Measurements from ENCODE around the gene USPL1.

The USPL1 gene

DNA sequence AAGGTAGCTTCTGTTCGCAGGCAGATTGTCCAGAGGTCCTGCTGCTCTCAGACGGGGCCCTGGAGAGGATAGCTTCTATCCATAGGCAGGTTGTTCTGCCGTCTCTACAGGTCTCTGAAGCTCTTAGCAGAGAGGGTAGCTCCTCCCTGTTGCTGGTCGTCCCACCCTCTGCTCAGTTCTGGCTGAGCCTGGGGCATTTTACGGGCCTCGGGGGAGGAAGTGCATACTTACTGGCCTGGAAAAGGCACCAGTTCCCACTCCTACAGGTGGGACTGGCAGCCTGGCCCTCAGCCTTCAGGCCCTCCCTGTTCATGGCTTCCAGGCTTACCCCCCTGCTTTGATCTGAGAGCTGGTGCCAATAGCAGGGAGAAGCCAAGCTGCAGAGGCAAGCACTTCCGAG is 42.3 kb downstream of the USPL1 start:
- Histone ChIP-seq H3K36me3 (ENCODE audit: insufficient read depth, low read length) (peaks cover 12% of the 10 kb centered on the region; the same call in 1 of the 2 replicates), H3K4me1 (ENCODE audit: insufficient read depth, low read length) (peaks cover 7% of the 10 kb centered on the region; the same call in 1 of the 2 replicates), H3K9me3 (ENCODE audit: control insufficient read depth, insufficient read depth, low read length) (no peaks in the 10 kb centered on the region), H3K9ac (ENCODE audit: low read depth, low read length) (no peak overlapping the region)

- Histone ChIP-seq H3K36me3 (ENCODE audit: insufficient read depth, low read length) (peaks cover 12% of the 10 kb centered on the region; the same call in 1 of the 2 replicates), H3K4me1 (ENCODE audit: insufficient read depth, low read length) (peaks cover 10% of the 10 kb centered on the region; the same call in 1 of the 2 replicates), H3K9me3 (ENCODE audit: control insufficient read depth, insufficient read depth, low read length) (no peaks in the 10 kb centered on the region), H3K9ac (ENCODE audit: low read depth, low read length) (no peak overlapping the region)
Observed at GRCh38 chr13:30660796-30661195, 43.1 kb downstream of the USPL1 start.

GRCh38 chr13:30664689-30665275 is 47.1 kb downstream of the USPL1 start:
- Histone ChIP-seq H3K9me3 (ENCODE audit: control insufficient read depth, insufficient read depth, low read length) (no peaks in the 10 kb centered on the region), H3K36me3 (ENCODE audit: insufficient read depth, low read length) (no peaks in the 10 kb centered on the region), H3K9ac (ENCODE audit: low read depth, low read length) (no peak overlapping the region), H3K4me1 (ENCODE audit: insufficient read depth, low read length) (peaks cover 10% of the 10 kb centered on the region; the same call in 1 of the 2 replicates)

DNA sequence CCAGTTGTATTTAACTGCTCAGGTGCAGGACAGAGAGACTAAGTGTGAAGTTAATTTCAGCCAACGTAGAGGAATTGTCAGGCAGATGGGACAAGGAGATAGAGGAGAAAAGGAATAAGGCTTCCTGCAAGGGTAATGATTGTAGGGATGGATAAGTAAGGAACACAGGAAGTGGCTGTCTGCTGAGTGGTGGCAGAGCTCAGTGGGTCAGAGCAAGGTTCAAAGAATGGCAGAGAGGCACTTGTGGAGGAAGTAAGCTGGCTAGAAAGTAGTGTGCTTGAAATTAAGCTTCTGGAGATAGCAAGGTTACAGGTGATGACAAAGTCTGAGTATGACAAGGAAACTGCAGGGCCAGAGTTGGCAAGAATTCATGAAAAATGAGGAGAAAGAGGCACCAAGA is 47.9 kb downstream of the USPL1 start:
- Histone ChIP-seq H3K4me1 (ENCODE audit: insufficient read depth, low read length) (0 out of 2 replicates have a peak, but pooled peaks cover 8% of the 10 kb centered on the region), H3K9me3 (ENCODE audit: control insufficient read depth, insufficient read depth, low read length) (no peaks in the 10 kb centered on the region), H3K36me3 (ENCODE audit: insufficient read depth, low read length) (no peaks in the 10 kb centered on the region), H3K9ac (ENCODE audit: low read depth, low read length) (no peak overlapping the region)

GRCh38 chr13:30666113-30666512 is 48.4 kb downstream of the USPL1 start:
- H3K9ac ChIP-seq (ENCODE audit: low read depth, low read length) = no peak overlapping the region
- H3K36me3 ChIP-seq (ENCODE audit: insufficient read depth, low read length) = no peaks in the 10 kb centered on the region
- H3K4me1 ChIP-seq (ENCODE audit: insufficient read depth, low read length) = 0 out of 2 replicates have a peak, but pooled peaks cover 8% of the 10 kb centered on the region
- no peaks in the 10 kb centered on the region for H3K9me3 ChIP-seq (ENCODE audit: control insufficient read depth, insufficient read depth, low read length)

- H3K9me3 ChIP-seq (ENCODE audit: control insufficient read depth, insufficient read depth, low read length) = no peaks in the 10 kb centered on the region
- H3K9ac ChIP-seq (ENCODE audit: low read depth, low read length) = no peak overlapping the region
- H3K4me1 ChIP-seq (ENCODE audit: insufficient read depth, low read length) = 0 out of 2 replicates have a peak, but pooled peaks cover 8% of the 10 kb centered on the region
- H3K36me3 ChIP-seq (ENCODE audit: insufficient read depth, low read length) = no peaks in the 10 kb centered on the region
Observed at GRCh38 chr13:30667014-30667413, 49.3 kb downstream of the USPL1 start.

DNA sequence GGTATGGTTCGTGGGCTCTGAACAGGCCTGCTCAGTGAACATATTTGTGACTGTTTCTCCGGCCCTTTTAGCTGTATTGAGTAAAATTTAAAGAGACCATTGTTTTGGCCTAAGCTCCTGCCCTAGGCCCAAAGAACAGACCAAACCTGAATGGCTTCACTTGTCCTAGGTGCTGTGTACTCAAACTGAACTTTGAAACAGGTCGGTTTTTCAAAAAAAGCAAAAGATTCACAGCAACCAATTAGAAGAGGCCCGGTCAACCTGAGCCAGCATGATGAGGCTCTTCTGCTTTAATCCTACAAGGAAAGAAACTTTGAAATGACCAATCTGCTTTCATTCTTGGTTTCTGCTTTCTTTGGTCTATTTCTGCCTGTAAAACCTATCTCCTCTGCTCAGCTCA is 50.6 kb downstream of the USPL1 start:
- no peaks in the 10 kb centered on the region for H3K36me3 ChIP-seq (ENCODE audit: insufficient read depth, low read length)
- no peak overlapping the region for H3K9ac ChIP-seq (ENCODE audit: low read depth, low read length)
- H3K4me1 ChIP-seq (ENCODE audit: insufficient read depth, low read length) = 0 out of 2 replicates have a peak, but pooled peaks cover 8% of the 10 kb centered on the region
- H3K9me3 ChIP-seq (ENCODE audit: control insufficient read depth, insufficient read depth, low read length) = no peaks in the 10 kb centered on the region

DNA sequence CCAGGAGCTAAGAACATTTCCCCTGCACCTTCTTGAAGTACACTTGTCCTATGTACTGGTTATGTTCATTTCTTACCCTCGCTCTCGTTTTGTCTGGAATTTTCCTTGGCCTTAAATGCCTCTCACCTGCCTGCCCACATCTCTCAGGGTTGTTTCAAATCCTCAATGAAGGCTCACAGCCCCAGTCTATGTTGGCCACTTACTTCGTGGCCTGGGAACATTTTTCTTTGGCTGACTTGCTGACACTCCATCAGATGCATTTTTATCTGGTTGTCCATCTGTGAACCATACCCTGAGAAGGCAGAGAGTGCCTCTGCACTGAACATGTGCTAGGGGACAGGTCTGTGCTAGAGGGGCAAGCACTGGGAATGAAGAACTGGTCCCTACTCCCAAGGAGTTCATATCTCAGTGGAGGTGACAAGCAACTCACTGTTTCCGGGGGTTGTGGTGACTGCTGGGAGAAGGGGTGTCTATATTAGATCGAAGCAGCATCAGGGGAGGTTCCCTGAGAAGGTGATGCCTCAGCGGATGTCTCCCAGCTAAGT is 53.6 kb downstream of the USPL1 start:
- Histone ChIP-seq H3K9ac (ENCODE audit: low read depth, low read length) (no peak overlapping the region), H3K36me3 (ENCODE audit: insufficient read depth, low read length) (no peaks in the 10 kb centered on the region), H3K4me1 (ENCODE audit: insufficient read depth, low read length) (no peaks in the 10 kb centered on the region), H3K9me3 (ENCODE audit: control insufficient read depth, insufficient read depth, low read length) (no peaks in the 10 kb centered on the region)

DNA sequence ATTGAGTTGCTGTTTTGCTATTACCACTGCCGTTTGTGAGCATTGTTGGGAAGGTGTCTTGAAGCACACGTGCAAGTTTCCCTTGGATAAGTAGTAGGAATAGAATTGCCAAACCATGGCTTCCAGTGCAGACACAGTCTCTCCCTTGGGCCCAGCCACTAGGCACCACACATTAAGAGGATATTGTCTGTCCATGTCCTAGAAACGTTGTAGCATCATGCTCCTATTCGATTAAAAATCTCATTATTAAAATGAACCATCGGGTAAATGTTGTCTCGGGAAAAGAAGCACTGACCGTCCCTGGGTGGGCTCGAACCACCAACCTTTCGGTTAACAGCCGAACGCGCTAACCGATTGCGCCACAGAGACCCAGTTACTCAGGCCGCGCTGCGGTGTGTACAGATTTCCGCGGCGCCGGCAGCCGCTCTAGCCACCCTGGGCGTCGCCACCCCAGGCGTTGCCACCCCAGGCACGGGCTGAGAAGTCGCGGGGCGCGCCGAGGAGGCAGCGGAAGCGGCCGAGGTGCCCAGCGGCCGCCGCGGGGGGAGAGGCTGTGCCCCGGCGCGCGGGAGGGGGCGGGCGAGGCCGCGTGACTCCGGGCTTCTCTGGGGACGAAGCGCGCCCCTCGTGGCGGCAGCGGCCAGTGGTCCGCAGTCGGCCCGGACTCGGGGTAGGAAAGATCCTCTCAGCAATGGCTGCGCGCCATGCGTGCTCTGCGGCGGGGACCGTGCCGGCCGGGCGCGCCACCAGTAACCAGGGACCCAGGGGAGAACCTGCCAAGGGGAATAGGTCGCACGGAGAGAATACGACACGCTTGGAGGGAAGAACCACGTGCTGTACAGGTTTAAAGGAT is 56.2 kb downstream of the USPL1 start:
- H3K9me3 ChIP-seq (ENCODE audit: control insufficient read depth, insufficient read depth, low read length) = no peaks in the 10 kb centered on the region
- no peaks in the 10 kb centered on the region for H3K36me3 ChIP-seq (ENCODE audit: insufficient read depth, low read length)
- H3K9ac ChIP-seq (ENCODE audit: low read depth, low read length) = peak overlapping the region; percentile 68
- no peaks in the 10 kb centered on the region for H3K4me1 ChIP-seq (ENCODE audit: insufficient read depth, low read length)

- no peak overlapping the region for H3K9ac ChIP-seq (ENCODE audit: low read depth, low read length)
- H3K36me3 ChIP-seq (ENCODE audit: insufficient read depth, low read length) = no peaks in the 10 kb centered on the region
- no peaks in the 10 kb centered on the region for H3K4me1 ChIP-seq (ENCODE audit: insufficient read depth, low read length)
- H3K9me3 ChIP-seq (ENCODE audit: control insufficient read depth, insufficient read depth, low read length) = no peaks in the 10 kb centered on the region
Observed at GRCh38 chr13:30675717-30676116, 58.0 kb downstream of the USPL1 start.

GRCh38 chr13:30676672-30677071 is 59.0 kb downstream of the USPL1 start:
- H3K4me1 ChIP-seq (ENCODE audit: insufficient read depth, low read length) = no peaks in the 10 kb centered on the region
- H3K36me3 ChIP-seq (ENCODE audit: insufficient read depth, low read length) = no peaks in the 10 kb centered on the region
- no peaks in the 10 kb centered on the region for H3K9me3 ChIP-seq (ENCODE audit: control insufficient read depth, insufficient read depth, low read length)
- no peak overlapping the region for H3K9ac ChIP-seq (ENCODE audit: low read depth, low read length)

DNA sequence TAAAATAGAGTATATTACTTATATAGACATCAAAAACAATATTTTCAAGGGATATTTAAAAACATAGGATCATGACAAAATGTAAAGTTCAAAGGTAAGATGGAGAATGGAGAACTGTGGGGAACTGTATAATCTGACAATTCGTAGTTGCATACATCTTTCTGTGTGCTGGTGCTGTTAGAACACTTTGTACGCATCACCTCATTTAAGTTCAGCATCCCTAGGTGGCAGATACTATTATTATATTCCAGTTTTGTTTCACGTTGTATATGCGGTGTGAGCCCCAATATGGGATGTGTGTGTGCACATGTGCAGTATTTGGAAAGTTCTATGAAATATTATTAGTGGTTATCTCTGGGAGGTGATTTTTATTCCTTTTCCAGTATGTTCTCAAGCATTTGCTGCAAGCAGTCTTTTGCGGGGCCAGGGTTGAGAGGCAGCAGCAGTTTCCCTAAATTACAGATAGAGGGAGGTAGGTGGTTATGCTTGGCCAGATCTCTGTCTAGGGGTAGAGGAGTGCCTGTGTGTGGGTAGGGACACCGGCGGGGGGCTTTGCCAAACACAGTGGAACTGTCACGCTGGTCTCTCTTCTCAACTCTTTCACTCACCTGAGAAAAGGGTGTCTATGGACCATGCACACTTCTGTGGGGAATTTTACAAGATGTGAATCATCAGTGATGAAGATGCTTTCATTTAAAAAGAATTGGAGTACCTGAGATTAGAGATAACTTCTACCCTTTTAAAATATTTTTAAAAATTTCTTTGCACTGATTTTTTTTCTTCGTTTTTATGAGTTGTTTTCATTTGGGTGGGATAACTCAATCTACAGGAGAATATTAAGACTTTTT is 62.0 kb downstream of the USPL1 start:
- Histone ChIP-seq H3K9me3 (ENCODE audit: control insufficient read depth, insufficient read depth, low read length) (no peaks in the 10 kb centered on the region), H3K9ac (ENCODE audit: low read depth, low read length) (no peak overlapping the region), H3K36me3 (ENCODE audit: insufficient read depth, low read length) (no peaks in the 10 kb centered on the region), H3K4me1 (ENCODE audit: insufficient read depth, low read length) (no peaks in the 10 kb centered on the region)

DNA sequence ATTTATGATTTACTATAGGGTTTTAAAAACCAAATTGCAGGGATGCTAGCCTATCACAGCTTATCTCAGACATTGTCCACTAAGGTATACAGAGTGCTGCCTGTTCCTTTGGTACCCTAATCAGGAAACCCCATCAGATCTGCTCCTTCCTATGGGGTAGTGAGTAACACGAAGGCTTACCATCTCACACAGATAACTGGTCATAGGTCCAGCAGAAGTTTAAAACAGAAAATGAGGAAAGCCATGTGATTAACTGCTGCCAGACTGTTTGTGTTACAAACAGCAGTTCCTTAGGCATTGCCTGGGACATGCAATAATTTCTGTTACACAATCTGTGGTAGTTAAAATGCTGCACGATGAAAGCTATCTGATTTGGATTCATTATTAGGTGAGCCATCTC is 64.1 kb downstream of the USPL1 start:
- H3K9ac ChIP-seq (ENCODE audit: low read depth, low read length) = no peak overlapping the region
- H3K9me3 ChIP-seq (ENCODE audit: control insufficient read depth, insufficient read depth, low read length) = no peaks in the 10 kb centered on the region
- H3K36me3 ChIP-seq (ENCODE audit: insufficient read depth, low read length) = no peaks in the 10 kb centered on the region

GRCh38 chr13:30685320-30685859 is 67.7 kb downstream of the USPL1 start:
- no peak overlapping the region for H3K9ac ChIP-seq (ENCODE audit: low read depth, low read length)
- H3K9me3 ChIP-seq (ENCODE audit: control insufficient read depth, insufficient read depth, low read length) = no peaks in the 10 kb centered on the region
- H3K4me1 ChIP-seq (ENCODE audit: insufficient read depth, low read length) = no peaks in the 10 kb centered on the region
- H3K36me3 ChIP-seq (ENCODE audit: insufficient read depth, low read length) = no peaks in the 10 kb centered on the region

More for the DNA sequence above, 64.1 kb downstream of the USPL1 start:
- H3K4me1 ChIP-seq (ENCODE audit: insufficient read depth, low read length) = no peaks in the 10 kb centered on the region

Measured in ES-I3 (cell line).